Measurements from ENCODE around the gene KICS2. TPM values are rescaled to one million over a fixed set of nuclear protein-coding genes. Genes with fewer than 3 reads are reported as not detected.

The KICS2 gene
- total and polyA plus RNA-seq, 8 donors, result 1.2 to 32.0 (median 5.7) TPM

- WGBS, 5 donors, result 50 to 61% (median 57%) methylated on average over 4 of the region's 4 CpGs
- Histone ChIP-seq H3K9me3 (no peaks in the 10 kb centered on the region), H3K27ac (no peak overlapping the region), H3K36me3 (no peaks in the 10 kb centered on the region), H3K27me3 (no peaks in the 10 kb centered on the region), H3K4me1 (no peaks in the 10 kb centered on the region), H3K4me3 (no peak overlapping the region)
- DNase-seq, result no peak
- TF ChIP-seq CTCF (IDR thresholded peaks at IDR 0.05) (no peak), POLR2AphosphoS5 (IDR thresholded peaks at IDR 0.05) (no peak), POLR2A (IDR thresholded peaks at IDR 0.05) (no peak), EP300 (IDR thresholded peaks at IDR 0.05) (no peak)
- intact Hi-C loops (cut with DNase I; ENCODE audit: low total_unique reads), result no loop called here
These were observed 7.1 kb upstream of the KICS2 start for GRCh38 chr12:64229240-64229639.

- Histone ChIP-seq H3K4me3 (no peak overlapping the region), H3K36me3 (no peaks in the 10 kb centered on the region), H3K27me3 (no peaks in the 10 kb centered on the region), H3K9me3 (no peaks in the 10 kb centered on the region), H3K27ac (no peak overlapping the region), H3K4me1 (peaks cover 0 to 10% (median 7%) of the 10 kb centered on the region in 4 donors)
- 24 to 79% (median 42%) methylated on average over 2 of the region's 2 CpGs for WGBS, 5 donors
- DNase-seq, result no peak
- TF ChIP-seq POLR2AphosphoS5 (IDR thresholded peaks at IDR 0.05), result no peak
- intact Hi-C loops (cut with DNase I; ENCODE audit: low total_unique reads), result no loop called here
These were observed 3.5 kb upstream of the KICS2 start for GRCh38 chr12:64225626-64226025.

GRCh38 chr12:64221651-64222008, 466 bp downstream of the KICS2 start:
- no peaks in the 10 kb centered on the region for H3K27me3 ChIP-seq
- peaks cover 0 to 20% (median 7%) of the 10 kb centered on the region in 4 donors for H3K4me1 ChIP-seq
- H3K4me3 ChIP-seq, result peak overlapping the region; percentile 67 to 92 (median 86)
- TF ChIP-seq POLR2AphosphoS5 (IDR thresholded peaks at IDR 0.05) (no peak), EP300 (IDR thresholded peaks at IDR 0.05) (no peak), CTCF (IDR thresholded peaks at IDR 0.05) (no peak), POLR2A (IDR thresholded peaks at IDR 0.05) (no peak)
- peak; percentile 90 to 93 for DNase-seq
- WGBS, 5 donors, result 0% methylated on average over 16 of the region's 16 CpGs
- no peaks in the 10 kb centered on the region for H3K36me3 ChIP-seq
- intact Hi-C loops (cut with DNase I; ENCODE audit: low total_unique reads), result no loop called here
- H3K27ac ChIP-seq, result peak overlapping the region; percentile 77 to 96 (median 94)
- no peaks in the 10 kb centered on the region for H3K9me3 ChIP-seq

- TF ChIP-seq EP300 (IDR thresholded peaks at IDR 0.05) (no peak), CTCF (IDR thresholded peaks at IDR 0.05) (no peak), POLR2A (IDR thresholded peaks at IDR 0.05) (no peak), POLR2AphosphoS5 (IDR thresholded peaks at IDR 0.05) (no peak)
- H3K27ac ChIP-seq, result no peak overlapping the region
- intact Hi-C loops (cut with DNase I; ENCODE audit: low total_unique reads), result no loop called here
- DNase-seq, result no peak
- H3K4me1 ChIP-seq, result peaks cover 0 to 20% (median 7%) of the 10 kb centered on the region in 4 donors
- WGBS, 5 donors, result 90 to 94% (median 91%) methylated on average over 3 of the region's 3 CpGs
- H3K27me3 ChIP-seq, result no peaks in the 10 kb centered on the region
- no peak overlapping the region for H3K4me3 ChIP-seq
- no peaks in the 10 kb centered on the region for H3K9me3 ChIP-seq
- peaks cover 0 to 7% (median 3%) of the 10 kb centered on the region in 4 donors for H3K36me3 ChIP-seq
These were observed 2.0 kb downstream of the KICS2 start for GRCh38 chr12:64220046-64220445.

- Histone ChIP-seq H3K27me3 (no peaks in the 10 kb centered on the region), H3K4me1 (peaks cover 0 to 20% (median 7%) of the 10 kb centered on the region in 4 donors), H3K27ac (peak overlapping the region in 1 of 5 donors; percentile 47), H3K9me3 (no peaks in the 10 kb centered on the region), H3K36me3 (peaks cover 0 to 16% (median 10%) of the 10 kb centered on the region in 4 donors), H3K4me3 (no peak overlapping the region)
- intact Hi-C loops (cut with DNase I; ENCODE audit: low total_unique reads), result no loop called here
- peak in 1 of 2 donors; percentile 24 for DNase-seq
- TF ChIP-seq CTCF (IDR thresholded peaks at IDR 0.05), result no peak
- TF ChIP-seq POLR2A (IDR thresholded peaks at IDR 0.05), result no peak
- no peak for TF ChIP-seq EP300 (IDR thresholded peaks at IDR 0.05)
- no peak for TF ChIP-seq POLR2AphosphoS5 (IDR thresholded peaks at IDR 0.05)
- WGBS, 5 donors, result 23 to 41% (median 31%) methylated on average over 2 of the region's 2 CpGs
These were observed 3.0 kb downstream of the KICS2 start for GRCh38 chr12:64219145-64219544.

Data from stomach (tissue), 9 donors.